Measurements from ENCODE around the gene RASAL2. TPM values are rescaled to one million over a fixed set of nuclear protein-coding genes. Genes with fewer than 3 reads are reported as not detected.
"Not testable (repeated sequence)": the region's sequence is repeated elsewhere in the genome, so short reads cannot be mapped to it uniquely, and the experiment has no call there.

RASAL2 gene
- total RNA-seq, 1 donor from 2014 or later: 35.7 TPM

- H3K27me3 Mint-ChIP-seq (ENCODE audit: low read depth): no peaks in the 10 kb centered on the region
- no peaks in the 10 kb centered on the region for H3K36me3 Mint-ChIP-seq
- no peak for DNase-seq (ENCODE audit: low spot score in 2 of 2, unreplicated experiment in 2 of 2)
- no peaks in the 10 kb centered on the region for H3K9me3 Mint-ChIP-seq
- TF ChIP-seq CTCF (IDR thresholded peaks at IDR 0.05; ENCODE audit: unreplicated experiment): no peak
- H3K4me1 Mint-ChIP-seq: no peaks in the 10 kb centered on the region
- H3K27ac Mint-ChIP-seq: no peak overlapping the region
- no peak overlapping the region for H3K4me3 Mint-ChIP-seq
These were observed 409.0 kb downstream of the RASAL2 start for GRCh38 chr1:178502856-178503255.

- not testable (repeated sequence) for H3K27ac Mint-ChIP-seq; DNase-seq (ENCODE audit: low spot score in 2 of 2, unreplicated experiment in 2 of 2)
These were observed 409.4 kb downstream of the RASAL2 start for GRCh38 chr1:178503316-178503715.

GRCh38 chr1:178503849-178504248 is 409.9 kb downstream of the RASAL2 start:
- Mint-ChIP-seq H3K27ac (no peak overlapping the region), H3K4me1 (no peaks in the 10 kb centered on the region), H3K36me3 (no peaks in the 10 kb centered on the region), H3K4me3 (no peak overlapping the region), H3K9me3 (no peaks in the 10 kb centered on the region), H3K27me3 (ENCODE audit: low read depth) (no peaks in the 10 kb centered on the region)
- no peak for TF ChIP-seq CTCF (IDR thresholded peaks at IDR 0.05; ENCODE audit: unreplicated experiment)
- no peak for DNase-seq (ENCODE audit: low spot score in 2 of 2, unreplicated experiment in 2 of 2)

More at GRCh38 chr1:178503316-178503715, 409.4 kb downstream of the RASAL2 start:
- H3K27me3 Mint-ChIP-seq (ENCODE audit: low read depth); H3K36me3 Mint-ChIP-seq; H3K4me1 Mint-ChIP-seq; H3K4me3 Mint-ChIP-seq; H3K9me3 Mint-ChIP-seq: not testable (repeated sequence)

- TF ChIP-seq CTCF (IDR thresholded peaks at IDR 0.05; ENCODE audit: unreplicated experiment): no peak
- Mint-ChIP-seq H3K27me3 (ENCODE audit: low read depth) (no peaks in the 10 kb centered on the region), H3K4me1 (peaks cover 4% of the 10 kb centered on the region), H3K9me3 (no peaks in the 10 kb centered on the region), H3K4me3 (no peak overlapping the region), H3K36me3 (no peaks in the 10 kb centered on the region), H3K27ac (no peak overlapping the region)
- DNase-seq (ENCODE audit: low spot score in 2 of 2, unreplicated experiment in 2 of 2): no peak
These were observed 410.4 kb downstream of the RASAL2 start for GRCh38 chr1:178504286-178504685.

GRCh38 chr1:178506177-178506576 is 412.3 kb downstream of the RASAL2 start:
- H3K4me3 Mint-ChIP-seq: no peak overlapping the region
- no peaks in the 10 kb centered on the region for H3K9me3 Mint-ChIP-seq
- TF ChIP-seq CTCF (IDR thresholded peaks at IDR 0.05; ENCODE audit: unreplicated experiment): no peak
- H3K36me3 Mint-ChIP-seq: no peaks in the 10 kb centered on the region
- no peak for DNase-seq (ENCODE audit: low spot score in 2 of 2, unreplicated experiment in 2 of 2)
- no peak overlapping the region for H3K27ac Mint-ChIP-seq
- H3K27me3 Mint-ChIP-seq (ENCODE audit: low read depth): no peaks in the 10 kb centered on the region
- H3K4me1 Mint-ChIP-seq: peaks cover 13% of the 10 kb centered on the region

- H3K4me3 Mint-ChIP-seq: no peak overlapping the region
- no peaks in the 10 kb centered on the region for H3K27me3 Mint-ChIP-seq (ENCODE audit: low read depth)
- H3K27ac Mint-ChIP-seq: no peak overlapping the region
- H3K4me1 Mint-ChIP-seq: peaks cover 13% of the 10 kb centered on the region
- DNase-seq (ENCODE audit: low spot score in 2 of 2, unreplicated experiment in 2 of 2): no peak
- no peak for TF ChIP-seq CTCF (IDR thresholded peaks at IDR 0.05; ENCODE audit: unreplicated experiment)
- no peaks in the 10 kb centered on the region for H3K9me3 Mint-ChIP-seq
- no peaks in the 10 kb centered on the region for H3K36me3 Mint-ChIP-seq
These were observed 412.8 kb downstream of the RASAL2 start for GRCh38 chr1:178506669-178507068.

All from mesothelial cell of epicardium (in vitro differentiated cells).